Activated naive CD4-positive, alpha-beta T cell treated with anti-CD3 and anti-CD28 coated beads for 36 hours (primary cell): Measurements from ENCODE around the gene SLC15A3. TPM values are rescaled to one million over a fixed set of nuclear protein-coding genes. Genes with fewer than 3 reads are reported as not detected.

Experiments used
- CTCF ChIA-PET: fragments of 350-600 bp; sonication (Branson Sonifier 250); formaldehyde crosslinking; loops from one replicate; lab custom pipeline; 2021; ENCODE audit warnings: antibody characterized with exemption; lab: Charles Lee
- DNase-seq: peaks from one replicate; pipeline ENCODE4 v3.0.0-alpha.2; 2020
- H3K27ac Mint-ChIP-seq: one replicate; pipeline ENCODE4 v1.8.0; 2021; ENCODE audit warnings: mild to moderate bottlenecking, mixed read lengths
- H3K27me3 Mint-ChIP-seq: one replicate; pipeline ENCODE4 v1.8.0; 2021; ENCODE audit warnings: low read depth, mixed read lengths
- H3K36me3 Mint-ChIP-seq: one replicate; pipeline ENCODE4 v1.8.0; 2021; ENCODE audit warnings: low read depth, mixed read lengths
- H3K4me1 Mint-ChIP-seq: one replicate; pipeline ENCODE4 v1.8.0; 2021; ENCODE audit warnings: low read depth, mixed read lengths
- H3K4me3 Mint-ChIP-seq: one replicate; pipeline ENCODE4 v1.8.0; 2021; ENCODE audit warnings: mild to moderate bottlenecking, moderate library complexity, mixed read lengths
- H3K9me3 Mint-ChIP-seq: one replicate; pipeline ENCODE4 v1.8.0; 2021; ENCODE audit warnings: mixed read lengths
- intact Hi-C: fragments of 100-400 bp; cut with micrococcal nuclease; formaldehyde crosslinking; loops from one replicate; pipeline ENCODE4 v1.15.1; 2023
- total RNA-seq, 2 experiments: library from RNA; stranded (reverse); gene quantifications; one replicate each; pipeline ENCODE4 v1.2.3, GENCODE V29; 2021

The SLC15A3 gene
- total RNA-seq, 2 experiments from 2014 or later = 5.6 to 5.8 TPM

- no peaks in the 10 kb centered on the region for H3K9me3 Mint-ChIP-seq
- intact Hi-C loops = no loop called here
- no peak for DNase-seq
- no peak overlapping the region for H3K4me3 Mint-ChIP-seq
- CTCF ChIA-PET = no interaction called here
- H3K27me3 Mint-ChIP-seq = peaks cover 13% of the 10 kb centered on the region
- H3K4me1 Mint-ChIP-seq = peaks cover 15% of the 10 kb centered on the region
- H3K27ac Mint-ChIP-seq = no peak overlapping the region
- H3K36me3 Mint-ChIP-seq = peaks cover 16% of the 10 kb centered on the region
These were observed 25.5 kb downstream of the SLC15A3 start for GRCh38 chr11:60926500-60926899.

GRCh38 chr11:60925868-60926267 is 26.1 kb downstream of the SLC15A3 start:
- CTCF ChIA-PET = no interaction called here
- Mint-ChIP-seq H3K27ac (no peak overlapping the region), H3K9me3 (no peaks in the 10 kb centered on the region), H3K27me3 (peaks cover 13% of the 10 kb centered on the region), H3K36me3 (peaks cover 20% of the 10 kb centered on the region), H3K4me3 (no peak overlapping the region), H3K4me1 (peaks cover 15% of the 10 kb centered on the region)
- no peak for DNase-seq
- intact Hi-C loops = no loop called here

- peak; percentile 18 for DNase-seq
- intact Hi-C loops = no loop called here
- Mint-ChIP-seq H3K4me3 (peak overlapping the region; percentile 30), H3K36me3 (peaks cover 26% of the 10 kb centered on the region), H3K9me3 (no peaks in the 10 kb centered on the region), H3K27me3 (peaks cover 13% of the 10 kb centered on the region), H3K27ac (no peak overlapping the region), H3K4me1 (peaks cover 15% of the 10 kb centered on the region)
- CTCF ChIA-PET = no interaction called here
These were observed 26.8 kb downstream of the SLC15A3 start for GRCh38 chr11:60924906-60925853.

- H3K27me3 Mint-ChIP-seq = peaks cover 13% of the 10 kb centered on the region
- peak within 1 kb of the TSS; percentile 42 for H3K4me3 Mint-ChIP-seq
- CTCF ChIA-PET = interaction anchor here (0.9 to 1.1 kb wide), 4 partner anchors 9 to 93 kb away, joined by 3 to 4 read pairs (median 4); partner anchors contain the start of gene TMEM109
- peak; percentile 38 for DNase-seq
- no peak within 1 kb of the TSS for H3K27ac Mint-ChIP-seq
- H3K4me1 Mint-ChIP-seq = peaks cover 22% of the 10 kb centered on the region
- no peaks in the 10 kb centered on the region for H3K9me3 Mint-ChIP-seq
- H3K36me3 Mint-ChIP-seq = peaks cover 34% of the 10 kb centered on the region
- intact Hi-C loops = no loop called here
These were observed 27.7 kb downstream of the SLC15A3 start, which contains the start of gene TMEM132A for GRCh38 chr11:60924110-60924905. TSS of gene TMEM132A (plus strand) at chr11:60924460. CDS start at chr11:60924634, 174 bp downstream.

GRCh38 chr11:60923800-60924109 is 28.2 kb downstream of the SLC15A3 start:
- H3K36me3 Mint-ChIP-seq = peaks cover 35% of the 10 kb centered on the region
- CTCF ChIA-PET = interaction anchor here (0.9 to 1.1 kb wide), 4 partner anchors 8 to 92 kb away, joined by 3 to 4 read pairs (median 4); partner anchors contain the start of gene TMEM109
- intact Hi-C loops = no loop called here
- DNase-seq = no peak
- H3K9me3 Mint-ChIP-seq = no peaks in the 10 kb centered on the region
- peaks cover 13% of the 10 kb centered on the region for H3K27me3 Mint-ChIP-seq
- H3K27ac Mint-ChIP-seq = no peak overlapping the region
- peak overlapping the region; percentile 42 for H3K4me3 Mint-ChIP-seq
- H3K4me1 Mint-ChIP-seq = peaks cover 27% of the 10 kb centered on the region

- Mint-ChIP-seq H3K4me1 (peaks cover 32% of the 10 kb centered on the region), H3K9me3 (no peaks in the 10 kb centered on the region), H3K27me3 (peaks cover 13% of the 10 kb centered on the region), H3K27ac (no peak overlapping the region), H3K36me3 (peaks cover 35% of the 10 kb centered on the region), H3K4me3 (no peak overlapping the region)
- intact Hi-C loops = no loop called here
- no peak for DNase-seq
- CTCF ChIA-PET = interaction anchor here (0.9 to 1.1 kb wide), 4 partner anchors 8 to 92 kb away, joined by 3 to 4 read pairs (median 4); partner anchors contain the start of gene TMEM109
These were observed 28.6 kb downstream of the SLC15A3 start for GRCh38 chr11:60923326-60923725.

GRCh38 chr11:60922906-60923305 is 29.1 kb downstream of the SLC15A3 start:
- peaks cover 13% of the 10 kb centered on the region for H3K27me3 Mint-ChIP-seq
- H3K36me3 Mint-ChIP-seq = peaks cover 35% of the 10 kb centered on the region
- H3K27ac Mint-ChIP-seq = no peak overlapping the region
- DNase-seq = no peak
- H3K4me1 Mint-ChIP-seq = peaks cover 35% of the 10 kb centered on the region
- intact Hi-C loops = no loop called here
- CTCF ChIA-PET = no interaction called here
- no peaks in the 10 kb centered on the region for H3K9me3 Mint-ChIP-seq
- H3K4me3 Mint-ChIP-seq = no peak overlapping the region

GRCh38 chr11:60921777-60922335 is 30.1 kb downstream of the SLC15A3 start:
- no peak overlapping the region for H3K4me3 Mint-ChIP-seq

GRCh38 chr11:60921259-60921658 is 30.7 kb downstream of the SLC15A3 start:
- CTCF ChIA-PET = no interaction called here
- Mint-ChIP-seq H3K36me3 (peaks cover 40% of the 10 kb centered on the region), H3K4me1 (peaks cover 44% of the 10 kb centered on the region), H3K27ac (no peak overlapping the region), H3K27me3 (peaks cover 10% of the 10 kb centered on the region), H3K9me3 (no peaks in the 10 kb centered on the region), H3K4me3 (no peak overlapping the region)
- intact Hi-C loops = no loop called here
- no peak for DNase-seq

More at GRCh38 chr11:60921777-60922335, 30.1 kb downstream of the SLC15A3 start:
- no peaks in the 10 kb centered on the region for H3K9me3 Mint-ChIP-seq
- CTCF ChIA-PET = no interaction called here
- DNase-seq = no peak
- intact Hi-C loops = no loop called here
- H3K4me1 Mint-ChIP-seq = peaks cover 40% of the 10 kb centered on the region
- peaks cover 40% of the 10 kb centered on the region for H3K36me3 Mint-ChIP-seq
- peaks cover 13% of the 10 kb centered on the region for H3K27me3 Mint-ChIP-seq
- H3K27ac Mint-ChIP-seq = no peak overlapping the region

- Mint-ChIP-seq H3K4me3 (no peak overlapping the region), H3K4me1 (peaks cover 42% of the 10 kb centered on the region), H3K9me3 (no peaks in the 10 kb centered on the region), H3K36me3 (peaks cover 44% of the 10 kb centered on the region), H3K27ac (no peak overlapping the region), H3K27me3 (no peaks in the 10 kb centered on the region)
- DNase-seq = no peak
- CTCF ChIA-PET = interaction anchor here (1.3 to 9.4 kb wide), 2 partner anchors 17 to 210 kb away, joined by 4 to 82 read pairs; partner anchors contain the start of gene PRPF19
- intact Hi-C loops = no loop called here
These were observed 32.0 kb downstream of the SLC15A3 start for GRCh38 chr11:60919956-60920355.

- intact Hi-C loops = no loop called here
- CTCF ChIA-PET = interaction anchor here (0.5 to 9.4 kb wide), 4 partner anchors 17 to 259 kb away, joined by 3 to 82 read pairs (median 4); partner anchors contain the start of gene PRPF19
- H3K4me3 Mint-ChIP-seq = no peak overlapping the region
- DNase-seq = no peak
- peaks cover 42% of the 10 kb centered on the region for H3K4me1 Mint-ChIP-seq
- H3K27ac Mint-ChIP-seq = no peak overlapping the region
- no peaks in the 10 kb centered on the region for H3K27me3 Mint-ChIP-seq
- H3K9me3 Mint-ChIP-seq = no peaks in the 10 kb centered on the region
- H3K36me3 Mint-ChIP-seq = peaks cover 44% of the 10 kb centered on the region
These were observed 32.7 kb downstream of the SLC15A3 start for GRCh38 chr11:60919320-60919719.

- CTCF ChIA-PET = interaction anchor here (0.7 to 9.4 kb wide), 3 partner anchors 16 to 130 kb away, joined by 3 to 82 read pairs (median 4); partner anchors contain the start of gene PRPF19
- Mint-ChIP-seq H3K4me1 (peaks cover 39% of the 10 kb centered on the region), H3K27me3 (no peaks in the 10 kb centered on the region), H3K36me3 (peaks cover 45% of the 10 kb centered on the region), H3K9me3 (no peaks in the 10 kb centered on the region), H3K27ac (no peak overlapping the region), H3K4me3 (no peak overlapping the region)
- no peak for DNase-seq
- intact Hi-C loops = no loop called here
These were observed 33.1 kb downstream of the SLC15A3 start for GRCh38 chr11:60918939-60919265.
